Measurements from ENCODE around the gene BRF1.

BRF1 gene

GRCh38 chr14:105177082-105177481 lies 123.7 kb downstream of the BRF1 start:
- Histone ChIP-seq H3K4me2 (ENCODE audit: low read depth, low read length, poor library complexity, severe bottlenecking) (no peak overlapping the region), H3K9me2 (replicated peaks; ENCODE audit: insufficient read depth, low read length) (no peaks in the 10 kb centered on the region), H4K20me1 (ENCODE audit: low read depth, low read length) (no peaks in the 10 kb centered on the region; the same call in 1 of the 2 replicates), H3K9ac (ENCODE audit: low read length) (no peak overlapping the region), H3F3A (ENCODE audit: insufficient read depth) (no peaks in the 10 kb centered on the region), H3K79me2 (ENCODE audit: insufficient read depth, low read length) (no peaks in the 10 kb centered on the region), H3K36me3 (ENCODE audit: low read length) (no peaks in the 10 kb centered on the region), H3K9me3 (ENCODE audit: insufficient read depth, low read length) (no peaks in the 10 kb centered on the region), H3K27me3 (ENCODE audit: low read length) (no peaks in the 10 kb centered on the region), H3K27ac (ENCODE audit: low read depth, low read length) (no peak overlapping the region), H3K4me3 (ENCODE audit: insufficient read depth, low read length, poor library complexity, severe bottlenecking) (no peak overlapping the region), H2AFZ (ENCODE audit: low read depth, low read length, severe bottlenecking) (no peak overlapping the region)
- TF ChIP-seq CTCF (IDR thresholded peaks at IDR 0.05; ENCODE audit: insufficient read depth, low read length, poor library complexity, severe bottlenecking) (no peak), EZH2phosphoT487 (conservative IDR thresholded peaks at IDR 0.05; ENCODE audit: low read length) (no peak)

- no peaks in the 10 kb centered on the region for H3K27me3 ChIP-seq (ENCODE audit: low read length)
- no peaks in the 10 kb centered on the region for H3K79me2 ChIP-seq (ENCODE audit: insufficient read depth, low read length)
- H3K9ac ChIP-seq (ENCODE audit: low read length), result no peak overlapping the region
- H4K20me1 ChIP-seq (ENCODE audit: low read depth, low read length), result no peaks in the 10 kb centered on the region; the same call in 1 of the 2 replicates
- H3K4me2 ChIP-seq (ENCODE audit: low read depth, low read length, poor library complexity, severe bottlenecking), result no peak overlapping the region
- no peaks in the 10 kb centered on the region for H3K9me2 ChIP-seq (replicated peaks; ENCODE audit: insufficient read depth, low read length)
- H3F3A ChIP-seq (ENCODE audit: insufficient read depth), result no peaks in the 10 kb centered on the region
- H3K36me3 ChIP-seq (ENCODE audit: low read length), result no peaks in the 10 kb centered on the region
- TF ChIP-seq EZH2phosphoT487 (conservative IDR thresholded peaks at IDR 0.05; ENCODE audit: low read length) (no peak), CTCF (IDR thresholded peaks at IDR 0.05; ENCODE audit: insufficient read depth, low read length, poor library complexity, severe bottlenecking) (no peak)
- H3K27ac ChIP-seq (ENCODE audit: low read depth, low read length), result no peak overlapping the region
- H2AFZ ChIP-seq (ENCODE audit: low read depth, low read length, severe bottlenecking), result no peak overlapping the region
- H3K4me3 ChIP-seq (ENCODE audit: insufficient read depth, low read length, poor library complexity, severe bottlenecking), result no peak overlapping the region
- no peaks in the 10 kb centered on the region for H3K9me3 ChIP-seq (ENCODE audit: insufficient read depth, low read length)
Observed at GRCh38 chr14:105176513-105176912, 124.3 kb downstream of the BRF1 start.

- Histone ChIP-seq H3K9me3 (ENCODE audit: insufficient read depth, low read length) (no peaks in the 10 kb centered on the region), H3F3A (ENCODE audit: insufficient read depth) (no peaks in the 10 kb centered on the region), H4K20me1 (ENCODE audit: low read depth, low read length) (no peaks in the 10 kb centered on the region), H3K79me2 (ENCODE audit: insufficient read depth, low read length) (no peaks in the 10 kb centered on the region), H3K9ac (ENCODE audit: low read length) (no peak overlapping the region), H2AFZ (ENCODE audit: low read depth, low read length, severe bottlenecking) (no peak overlapping the region), H3K9me2 (replicated peaks; ENCODE audit: insufficient read depth, low read length) (no peaks in the 10 kb centered on the region), H3K27me3 (ENCODE audit: low read length) (no peaks in the 10 kb centered on the region), H3K4me3 (ENCODE audit: insufficient read depth, low read length, poor library complexity, severe bottlenecking) (no peak overlapping the region), H3K36me3 (ENCODE audit: low read length) (no peaks in the 10 kb centered on the region), H3K27ac (ENCODE audit: low read depth, low read length) (no peak overlapping the region), H3K4me2 (ENCODE audit: low read depth, low read length, poor library complexity, severe bottlenecking) (no peak overlapping the region)
- no peak for TF ChIP-seq EZH2phosphoT487 (conservative IDR thresholded peaks at IDR 0.05; ENCODE audit: low read length)
- no peak for TF ChIP-seq CTCF (IDR thresholded peaks at IDR 0.05; ENCODE audit: insufficient read depth, low read length, poor library complexity, severe bottlenecking)
Observed at GRCh38 chr14:105173901-105174894, 126.6 kb downstream of the BRF1 start.

Measured in SU-DHL-6 (cell line).